Lung (tissue), 12 donors: Measurements from ENCODE around the gene CHRM4. TPM values are rescaled to one million over a fixed set of nuclear protein-coding genes. Genes with fewer than 3 reads are reported as not detected.

Experiments used
- ATAC-seq: fragments of 200-7000 bp; cut with Tn5 transposase; one replicate; pipeline ENCODE4 v1.9.1; 2020; ENCODE audit warnings: moderate number of reproducible peaks; ENCODE audit not compliant: insufficient read depth, low FRiP score
- DNase-seq, 3 donors: peaks; one replicate each; pipeline ENCODE4 v3.0.0-alpha.2; 2013 to 2017
- H3K27ac ChIP-seq, 2 donors: one replicate each; pipeline ENCODE4 v1.5.1; 2013; ENCODE audit warnings: mild to moderate bottlenecking in 2 of 2, moderate library complexity in 2 of 2, control low read depth in 1 of 2, inconsistent platforms in 1 of 2, low read depth in 1 of 2, low read length in 1 of 2
- H3K27me3 ChIP-seq, 3 donors: one replicate each; pipeline ENCODE4 v1.5.1; 2013; ENCODE audit warnings: low read length in 2 of 3; ENCODE audit not compliant: control insufficient read depth in 3 of 3, insufficient read depth in 3 of 3
- H3K36me3 ChIP-seq, 4 donors: one replicate each; pipeline ENCODE4 v1.5.1; 2013; ENCODE audit warnings: low read length in 4 of 4, mild to moderate bottlenecking in 1 of 4, moderate library complexity in 1 of 4; ENCODE audit not compliant: control insufficient read depth in 4 of 4, insufficient read depth in 4 of 4
- H3K4me1 ChIP-seq, 5 donors: one replicate each; pipeline ENCODE4 v1.5.1; 2013; ENCODE audit warnings: low read length in 5 of 5, mild to moderate bottlenecking in 2 of 5, moderate library complexity in 1 of 5; ENCODE audit not compliant: control insufficient read depth in 5 of 5, insufficient read depth in 5 of 5
- H3K4me3 ChIP-seq: one replicate; pipeline ENCODE4 v1.5.1; 2013; ENCODE audit warnings: mild to moderate bottlenecking, control low read depth, moderate library complexity
- H3K9ac ChIP-seq, 2 donors: one replicate each; pipeline ENCODE4 v1.5.1; 2013; ENCODE audit warnings: low read length in 2 of 2, control low read depth in 1 of 2; ENCODE audit not compliant: insufficient read depth in 1 of 2
- H3K9me3 ChIP-seq, 4 donors: one replicate each; pipeline ENCODE4 v1.5.1; 2013; ENCODE audit warnings: low read length in 3 of 4, mild to moderate bottlenecking in 1 of 4, moderate library complexity in 1 of 4; ENCODE audit not compliant: control insufficient read depth in 4 of 4, insufficient read depth in 3 of 4
- CTCF ChIP-seq: IDR thresholded peaks from 2 replicates; pipeline ENCODE4 v1.5.1; 2012; ENCODE audit warnings: mild to moderate bottlenecking; ENCODE audit errors: control extremely low read depth, extremely low read depth
- WGBS, 2 donors: extraction: QIAGEN DNeasy Blood & Tissue Kit; methylation state at CpG; one replicate each; pipeline ENCODE4 v1.1.7; 2013; 5-methylcytosine and 5-hydroxymethylcytosine counted together
- polyA plus RNA-seq, 2 donors: library from polyadenylated mRNA; stranded (reverse); fragments of 200-250 nt; gene quantifications; one replicate each; pipeline ENCODE4 v1.2.1, GENCODE V29; 2013
- total RNA-seq, 2 donors: library from RNA; depleted of rRNA in 1 of 2; stranded (reverse); fragments of >200 nt in 1 of 2; gene quantifications; one replicate each; pipeline ENCODE4 v1.2.1, GENCODE V29; 2014 to 2021
- donor health status: control.
- donor health status: control.
- donor health status: Bipolar disorder and iron deficiency.
- donor health status: healthy.
- donor health status: DM: yes; HTN: yes; CAD: no.

Gene CHRM4
- total and polyA plus RNA-seq, 4 donors = 0.05 to 0.28 (median 0.10) TPM; not detected in 1

- ATAC-seq (no peak), DNase-seq (no peak)
- TF ChIP-seq CTCF = no peak
- 84 to 88% methylated on average over 4 of the region's 4 CpGs for WGBS, 2 donors
- Histone ChIP-seq H3K4me3 (no peak overlapping the region), H3K36me3 (peaks cover 6 to 23% (median 8%) of the 10 kb centered on the region in 4 donors), H3K27ac (no peak overlapping the region), H3K9ac (no peak overlapping the region), H3K27me3 (peaks cover 0 to 26% (median 18%) of the 10 kb centered on the region in 3 donors), H3K9me3 (no peaks in the 10 kb centered on the region), H3K4me1 (peaks cover 0 to 18% (median 5%) of the 10 kb centered on the region in 5 donors)
Observed at GRCh38 chr11:46393759-46394158, 2.2 kb upstream of the CHRM4 start.

GRCh38 chr11:46393231-46393616 lies 1.6 kb upstream of the CHRM4 start:
- ATAC-seq = no peak
- TF ChIP-seq CTCF = no peak
- WGBS, 2 donors = 69 to 74% methylated on average over 4 of the region's 4 CpGs
- no peak for DNase-seq
- H3K9ac ChIP-seq = no peak overlapping the region
- H3K4me3 ChIP-seq = no peak overlapping the region
- no peaks in the 10 kb centered on the region for H3K9me3 ChIP-seq
- peaks cover 0 to 32% (median 23%) of the 10 kb centered on the region in 3 donors for H3K27me3 ChIP-seq
- H3K4me1 ChIP-seq = peaks cover 0 to 20% (median 9%) of the 10 kb centered on the region in 5 donors
- H3K27ac ChIP-seq = no peak overlapping the region
- peaks cover 6 to 23% (median 8%) of the 10 kb centered on the region in 4 donors for H3K36me3 ChIP-seq

GRCh38 chr11:46392421-46393230 lies 1.1 kb upstream of the CHRM4 start:
- 1 to 3% methylated on average over 68 to 71 of the region's 71 CpGs for WGBS, 2 donors
- no peak overlapping the region for H3K4me3 ChIP-seq
- H3K27ac ChIP-seq = no peak overlapping the region

More at GRCh38 chr11:46392421-46393230, 1.1 kb upstream of the CHRM4 start:
- peaks cover 6 to 17% (median 7%) of the 10 kb centered on the region in 4 donors for H3K36me3 ChIP-seq
- no peak for TF ChIP-seq CTCF
- peak; percentile 90 for ATAC-seq
- DNase-seq = peak; percentile 86 to 90 (median 89)
- H3K9me3 ChIP-seq = no peaks in the 10 kb centered on the region
- peaks cover 0 to 26% (median 9%) of the 10 kb centered on the region in 5 donors for H3K4me1 ChIP-seq
- peaks cover 0 to 32% (median 25%) of the 10 kb centered on the region in 3 donors for H3K27me3 ChIP-seq
- no peak overlapping the region for H3K9ac ChIP-seq
